ENCODE results near the gene ACOT9.

DNA sequence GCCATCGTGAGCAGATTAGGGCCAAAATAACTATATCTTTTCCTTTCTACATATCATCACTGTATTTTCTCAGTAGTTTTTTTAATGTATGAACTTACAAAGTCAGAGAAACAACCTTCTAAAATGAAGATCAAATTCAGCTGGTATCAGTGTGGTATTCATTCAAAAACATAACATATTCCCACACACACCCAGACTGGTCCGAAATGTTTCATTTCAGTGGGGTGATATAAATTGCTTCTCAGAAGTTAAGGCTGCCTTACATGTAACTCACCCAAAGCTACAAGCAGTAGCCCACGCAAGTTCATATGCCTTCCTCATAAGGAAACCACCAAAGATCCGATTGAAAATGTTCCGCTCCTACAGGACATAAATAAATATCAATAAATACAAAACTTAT, 37.8 kb downstream of the ACOT9 start:
- TF ChIP-seq TCF7L2 (IDR thresholded peaks at IDR 0.05; ENCODE audit: low read depth, low read length), result no peak
- TF ChIP-seq, protein P1, sequence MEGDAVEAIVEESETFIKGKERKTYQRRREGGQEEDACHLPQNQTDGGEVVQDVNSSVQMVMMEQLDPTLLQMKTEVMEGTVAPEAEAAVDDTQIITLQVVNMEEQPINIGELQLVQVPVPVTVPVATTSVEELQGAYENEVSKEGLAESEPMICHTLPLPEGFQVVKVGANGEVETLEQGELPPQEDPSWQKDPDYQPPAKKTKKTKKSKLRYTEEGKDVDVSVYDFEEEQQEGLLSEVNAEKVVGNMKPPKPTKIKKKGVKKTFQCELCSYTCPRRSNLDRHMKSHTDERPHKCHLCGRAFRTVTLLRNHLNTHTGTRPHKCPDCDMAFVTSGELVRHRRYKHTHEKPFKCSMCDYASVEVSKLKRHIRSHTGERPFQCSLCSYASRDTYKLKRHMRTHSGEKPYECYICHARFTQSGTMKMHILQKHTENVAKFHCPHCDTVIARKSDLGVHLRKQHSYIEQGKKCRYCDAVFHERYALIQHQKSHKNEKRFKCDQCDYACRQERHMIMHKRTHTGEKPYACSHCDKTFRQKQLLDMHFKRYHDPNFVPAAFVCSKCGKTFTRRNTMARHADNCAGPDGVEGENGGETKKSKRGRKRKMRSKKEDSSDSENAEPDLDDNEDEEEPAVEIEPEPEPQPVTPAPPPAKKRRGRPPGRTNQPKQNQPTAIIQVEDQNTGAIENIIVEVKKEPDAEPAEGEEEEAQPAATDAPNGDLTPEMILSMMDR (IDR thresholded peaks at IDR 0.05), result no peak
